Measurements from ENCODE around the gene LASP1.
"Not testable (repeated sequence)": the region's sequence is repeated elsewhere in the genome, so short reads cannot be mapped to it uniquely, and the experiment has no call there.

GRCh38 chr17:38855101-38855714 is 14.7 kb upstream of the LASP1 start:
- TF ChIP-seq CTCF (IDR thresholded peaks at IDR 0.05; ENCODE audit: low read length); EZH2 (IDR thresholded peaks at IDR 0.05; ENCODE audit: borderline replicate concordance, low read length): not testable (repeated sequence)
